Stimulated activated CD4-positive, alpha-beta T cell treated with anti-CD3 and anti-CD28 coated beads, Interleukin-2, amount 100 ng/mL, for 48 hours (primary cell): ENCODE measurements around the gene PRKN.

ENCODE experiments used
- DNase-seq, 2 donors: peaks; one replicate each; pipeline ENCODE4 v3.0.0-alpha.2; 2020

Gene PRKN

DNA sequence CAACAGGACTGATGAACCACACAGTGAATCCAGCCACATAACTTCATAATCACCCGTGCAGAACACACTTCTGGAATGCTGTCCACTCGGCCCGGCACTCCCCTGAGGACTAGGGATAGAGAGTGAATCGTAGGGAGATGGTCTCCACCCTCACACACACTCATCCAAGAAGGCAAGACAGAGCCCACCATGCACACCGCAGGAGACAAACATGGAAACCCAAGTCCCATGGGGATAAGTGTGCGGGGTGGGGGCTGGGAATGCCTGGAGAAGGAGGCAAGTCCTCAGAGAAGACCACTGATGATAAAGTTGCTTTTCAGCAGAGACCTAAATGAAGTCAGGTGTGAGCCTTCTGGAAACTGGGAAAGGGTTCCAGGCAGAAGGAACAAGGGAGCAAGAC is 1054.5 kb downstream of the PRKN start:
- no peak for DNase-seq

- no peak for DNase-seq
These were observed 1056.4 kb downstream of the PRKN start for GRCh38 chr6:161671117-161671516.

GRCh38 chr6:161668665-161669064 is 1058.9 kb downstream of the PRKN start:
- DNase-seq = no peak

DNA sequence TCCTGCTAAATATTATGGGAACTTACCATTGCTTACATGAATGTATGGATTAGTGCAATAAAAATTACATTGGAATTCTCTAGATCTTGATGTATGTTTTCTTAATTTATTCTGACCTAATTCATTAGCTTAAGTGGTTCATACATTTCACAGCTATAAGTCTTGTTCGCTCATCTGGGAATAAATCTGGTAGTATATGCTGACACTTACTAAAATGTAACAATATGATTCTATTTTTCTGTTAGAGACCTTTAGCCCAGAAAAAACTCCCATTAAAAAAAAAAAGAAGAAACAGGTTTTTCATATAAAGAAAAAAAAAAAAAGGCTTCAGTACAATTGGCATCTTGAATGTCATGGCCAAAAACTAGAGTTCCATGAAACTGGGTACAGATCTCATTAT is 1059.6 kb downstream of the PRKN start:
- DNase-seq = no peak

DNA sequence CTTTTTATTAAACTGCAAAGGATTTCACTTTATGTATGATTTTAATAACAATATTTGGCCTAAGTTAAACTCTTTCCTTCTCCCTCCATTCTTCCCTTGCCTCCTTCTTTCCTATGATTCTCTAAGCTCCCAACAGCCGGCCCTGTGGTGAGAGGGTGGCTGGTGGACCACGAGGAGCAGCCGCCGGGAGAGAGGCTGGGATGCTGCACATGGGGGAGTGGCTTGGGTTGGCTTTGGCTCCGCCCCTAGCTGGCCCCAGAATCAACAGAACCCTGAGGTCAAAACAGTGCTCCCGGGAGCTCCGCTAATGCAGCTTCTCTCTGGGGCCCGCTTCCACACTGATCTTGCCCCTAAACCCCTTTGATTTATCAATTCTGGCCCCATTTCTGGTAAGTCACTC is 1063.9 kb downstream of the PRKN start:
- no peak for DNase-seq

- DNase-seq = no peak
These were observed 1066.6 kb downstream of the PRKN start for GRCh38 chr6:161660666-161661571.

DNA sequence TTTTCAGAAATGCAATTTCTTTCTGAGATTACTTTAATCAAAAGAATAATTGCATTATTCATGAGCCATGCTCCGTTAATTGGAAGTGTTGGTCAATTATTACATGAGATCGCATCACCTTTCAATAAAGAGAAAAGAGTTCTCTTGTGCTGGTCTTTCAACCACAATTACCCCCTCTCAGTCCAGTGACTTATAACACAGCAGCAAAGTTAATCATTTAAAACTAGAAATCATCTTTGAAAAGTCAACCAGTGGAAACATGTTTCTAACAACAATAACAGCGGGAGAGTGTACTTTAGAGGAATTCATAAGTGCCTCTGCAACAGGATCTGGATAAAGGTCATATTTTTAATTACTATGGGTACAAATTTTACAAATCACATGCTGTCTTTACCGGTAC is 1069.4 kb downstream of the PRKN start:
- no peak for DNase-seq

DNA sequence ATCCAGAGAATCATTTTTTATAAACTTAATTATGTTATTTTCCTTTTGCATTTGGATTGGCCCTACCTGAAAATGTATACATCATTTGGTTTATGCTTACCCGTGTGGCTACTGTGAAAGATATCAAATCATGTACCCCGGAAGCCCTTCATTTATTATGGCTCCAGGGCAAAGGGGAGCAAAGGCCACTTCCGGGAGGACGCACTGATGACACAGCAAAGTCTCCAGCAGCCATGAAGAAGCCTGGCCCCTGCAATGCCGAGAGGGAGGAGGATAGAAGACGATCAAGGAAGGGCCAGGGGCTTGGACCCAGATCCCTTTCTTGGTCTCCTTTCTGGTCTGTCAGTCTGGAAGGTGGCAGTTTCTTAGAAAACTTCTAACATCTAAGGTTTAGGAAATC is 1073.4 kb downstream of the PRKN start:
- DNase-seq = no peak

- no peak for DNase-seq
These were observed 1075.6 kb downstream of the PRKN start for GRCh38 chr6:161651949-161652348.

DNA sequence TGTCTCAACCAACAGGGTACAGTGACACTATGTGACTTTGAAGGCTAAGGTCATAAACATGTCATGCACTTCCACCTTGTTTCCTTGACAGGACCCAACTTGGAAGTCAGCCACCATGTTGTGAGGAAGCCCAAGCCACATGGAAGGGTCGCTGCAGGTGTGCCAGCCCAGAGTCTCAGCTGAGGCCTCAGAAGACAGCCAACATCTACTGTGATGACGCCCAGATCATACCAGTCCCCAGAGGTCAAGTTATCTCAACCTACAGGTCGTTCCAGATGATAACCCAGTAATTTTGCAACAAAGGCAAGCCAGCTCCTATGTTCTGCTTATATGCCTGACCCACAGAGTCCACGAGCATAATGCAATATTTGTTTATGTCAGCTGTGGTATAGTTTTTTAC is 1077.7 kb downstream of the PRKN start:
- DNase-seq = no peak

DNA sequence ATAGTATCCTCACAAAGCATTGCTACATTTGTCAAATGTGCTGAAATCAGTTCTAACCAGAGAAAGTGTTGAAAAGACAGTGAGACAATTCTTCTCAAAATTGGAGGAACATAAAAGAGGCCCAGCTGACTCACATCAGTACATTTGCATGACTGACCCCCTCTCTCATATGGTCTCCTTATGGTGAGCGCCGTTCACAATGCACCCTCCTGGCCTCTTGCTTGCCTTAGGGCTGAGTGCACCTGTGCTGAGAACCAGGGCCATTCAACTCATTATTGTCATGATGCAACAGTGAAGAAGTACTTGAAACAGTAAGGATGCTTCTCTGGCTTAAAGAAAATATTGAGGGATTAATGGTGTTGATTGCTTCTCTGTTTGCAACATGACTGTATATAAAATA is 1078.5 kb downstream of the PRKN start:
- DNase-seq = no peak

DNA sequence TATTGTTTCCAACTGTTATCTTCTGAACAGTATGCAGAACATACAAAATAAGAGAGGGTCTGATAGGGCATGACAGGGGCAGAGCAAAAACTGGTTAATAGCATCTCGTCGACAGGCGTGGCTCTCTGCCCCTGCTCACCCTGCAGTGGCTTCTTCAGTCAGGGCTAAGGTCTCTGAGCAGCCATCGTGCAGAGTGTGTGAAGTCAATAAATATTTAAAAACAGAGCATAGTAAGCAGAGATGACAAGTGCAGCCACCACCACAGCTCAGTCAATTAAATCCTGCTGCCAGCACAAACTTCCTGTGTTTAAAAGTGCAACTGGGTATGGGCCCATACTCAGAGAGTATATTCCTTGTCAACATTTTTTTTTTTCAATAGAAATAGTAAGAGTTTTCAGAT is 1080.3 kb downstream of the PRKN start:
- DNase-seq = no peak

DNA sequence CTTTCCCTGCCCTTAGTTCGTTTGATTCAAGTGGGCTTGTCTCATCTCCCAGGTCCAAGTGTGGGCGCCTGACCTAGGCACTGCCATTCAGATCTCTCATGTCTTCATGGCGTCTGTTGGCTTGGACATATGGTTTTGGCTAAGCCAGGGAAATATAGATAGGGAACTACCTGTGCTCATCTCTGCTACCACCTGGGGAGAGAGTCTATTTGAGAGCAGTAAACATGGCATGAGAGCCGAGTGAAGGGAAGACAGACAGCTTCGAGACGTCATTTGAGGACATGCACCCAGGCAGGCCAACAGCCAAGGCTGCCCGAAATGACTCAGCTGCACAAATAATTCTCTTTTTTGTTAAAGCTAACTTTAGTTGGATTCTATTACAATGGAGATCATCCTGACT is 1083.0 kb downstream of the PRKN start:
- DNase-seq = no peak

DNA sequence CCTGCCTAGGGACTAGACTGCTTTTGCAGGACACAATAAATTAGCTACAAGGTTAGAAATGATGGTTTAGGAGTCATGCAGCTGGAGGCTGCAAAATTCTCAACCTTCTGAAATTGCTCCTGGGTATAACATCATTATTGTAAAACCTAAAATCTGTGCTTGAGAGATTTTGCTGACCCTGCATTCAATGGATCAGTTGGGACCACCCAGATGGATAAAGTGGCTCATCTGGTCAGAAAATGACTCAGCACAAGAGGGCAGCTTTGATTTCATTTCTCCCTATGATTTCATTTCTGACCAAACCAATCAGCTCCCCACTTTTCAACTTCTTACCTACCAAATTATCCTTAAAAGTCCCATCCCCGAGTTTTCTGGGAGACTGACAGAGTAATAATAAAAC is 1086.4 kb downstream of the PRKN start:
- no peak for DNase-seq

DNA sequence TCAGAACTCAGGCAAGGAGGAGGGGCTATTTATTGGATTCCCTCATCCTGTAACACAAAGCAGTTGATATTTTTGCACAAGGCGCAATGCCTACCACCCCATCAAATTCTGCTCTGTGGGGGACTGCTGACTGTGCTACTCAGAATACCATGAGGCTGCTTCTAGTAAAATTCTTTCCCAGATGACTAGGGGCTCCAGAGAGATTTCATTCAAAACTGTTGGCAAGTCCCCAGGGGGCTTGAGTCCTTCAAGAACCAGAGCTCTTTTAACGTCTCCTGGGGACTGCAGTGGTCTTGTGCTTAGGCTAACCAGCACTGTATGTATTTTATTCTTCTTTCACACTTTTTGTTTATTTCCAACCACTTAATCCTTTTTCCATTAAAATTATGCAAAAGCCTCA is 1087.8 kb downstream of the PRKN start:
- no peak for DNase-seq

GRCh38 chr6:161637658-161638057 is 1089.9 kb downstream of the PRKN start:
- DNase-seq = no peak

DNA sequence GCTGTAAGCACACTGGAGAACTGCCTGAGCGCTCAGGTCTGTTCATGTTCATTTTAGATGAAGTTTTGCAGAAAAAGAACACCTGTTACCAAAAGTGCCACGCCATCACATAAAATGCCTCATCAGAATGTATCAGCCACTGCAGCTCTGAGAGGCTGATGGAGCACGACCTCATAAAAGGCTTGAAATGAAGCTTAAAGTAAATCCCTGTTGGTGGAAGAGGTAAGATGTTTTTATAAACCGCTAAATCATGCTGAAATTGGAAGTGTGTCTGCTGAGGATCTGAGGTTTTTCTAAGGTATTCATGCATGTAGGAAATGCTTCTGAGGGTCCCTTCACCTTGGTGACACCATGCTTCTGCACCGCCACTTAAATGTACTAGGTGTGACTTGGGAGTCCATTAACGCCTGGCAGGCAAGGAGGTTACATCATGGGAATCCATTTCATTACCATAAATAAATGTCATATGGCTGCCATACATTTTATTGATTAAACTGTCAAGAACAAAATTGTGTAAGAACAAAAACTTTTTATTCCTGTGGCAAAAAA is 1090.6 kb downstream of the PRKN start:
- DNase-seq = no peak

- no peak for DNase-seq
These were observed 1091.6 kb downstream of the PRKN start for GRCh38 chr6:161635975-161636374.

DNA sequence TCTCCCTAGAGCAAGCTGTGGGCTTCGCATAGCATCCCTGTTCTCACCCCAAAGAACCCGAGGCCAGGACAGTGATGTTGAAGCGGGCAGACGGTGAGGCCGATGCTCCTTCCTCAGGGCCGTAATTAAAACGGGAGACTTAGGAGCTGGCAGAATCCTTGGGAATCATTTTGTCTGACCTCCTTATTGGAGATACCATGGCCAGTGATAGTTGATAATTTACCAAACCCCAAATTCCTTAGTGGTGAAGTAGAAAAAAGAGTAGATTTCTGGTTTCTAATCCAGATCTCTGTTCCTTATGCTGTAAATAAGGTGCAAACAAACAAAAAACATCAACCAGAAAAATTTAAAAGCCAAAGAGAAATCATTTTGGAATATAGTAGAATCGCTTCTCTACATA is 1092.7 kb downstream of the PRKN start:
- DNase-seq = no peak

DNA sequence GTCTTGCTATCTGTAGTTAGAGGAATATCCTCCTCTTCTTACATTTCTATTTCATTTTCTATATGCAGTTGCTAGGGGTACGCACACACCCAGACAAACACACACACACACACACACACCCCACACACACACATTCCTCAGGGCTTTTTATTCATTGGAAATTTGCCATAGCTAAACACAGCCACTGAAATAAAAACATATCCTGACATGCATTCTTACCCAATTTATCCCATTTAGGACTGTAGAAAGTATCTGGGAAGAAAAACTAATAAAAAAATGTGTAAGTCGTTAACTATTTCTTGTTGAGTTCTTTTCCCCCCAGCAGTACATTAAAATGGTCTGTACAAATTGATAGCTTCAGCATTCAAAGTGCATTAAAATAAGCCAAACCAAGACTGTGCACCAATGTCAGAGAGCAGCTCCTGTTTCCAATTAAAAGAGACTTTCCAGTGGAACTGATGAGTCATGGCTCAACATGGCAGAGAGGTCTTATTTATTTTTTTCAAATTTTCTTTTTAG is 1095.8 kb downstream of the PRKN start:
- no peak for DNase-seq

DNA sequence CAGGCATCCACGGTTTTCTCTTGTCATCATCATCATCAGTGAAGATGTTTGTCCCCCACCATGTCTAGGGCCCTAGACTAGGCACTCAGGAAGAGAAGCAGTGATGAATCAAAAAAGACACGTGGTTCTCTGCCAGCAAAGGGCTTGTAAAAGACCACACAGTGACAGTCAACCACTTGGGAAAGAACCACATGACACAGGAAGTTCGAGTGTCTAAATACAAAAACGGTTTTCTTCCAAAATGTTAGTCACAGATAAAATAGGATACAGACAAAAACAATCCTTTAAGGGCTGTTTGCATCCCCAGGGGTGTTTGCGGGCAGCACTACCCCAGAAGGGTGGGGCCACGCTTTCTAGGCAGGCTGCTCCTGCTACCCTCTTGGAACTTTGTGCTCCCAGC is 1096.9 kb downstream of the PRKN start:
- DNase-seq = no peak

- DNase-seq = no peak
These were observed 1101.4 kb downstream of the PRKN start for GRCh38 chr6:161626132-161626676.

DNA sequence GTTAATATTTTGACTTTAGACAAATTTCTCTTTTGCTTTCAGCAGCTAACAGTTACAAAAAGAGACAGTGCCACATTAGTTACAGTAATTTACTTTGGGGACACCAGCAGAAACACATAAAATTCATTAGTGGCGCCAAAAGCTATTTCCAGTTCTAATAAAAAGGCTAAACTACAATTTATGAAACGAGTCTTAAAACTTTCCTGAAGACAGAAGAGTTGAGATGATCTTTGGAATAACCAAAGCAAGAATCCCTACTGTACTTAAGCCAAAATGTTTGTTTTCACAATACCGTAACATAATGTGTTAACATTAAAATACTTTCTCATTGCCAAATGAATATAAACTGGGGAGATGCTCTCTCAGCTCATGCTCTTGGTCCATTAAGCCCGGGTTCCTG is 1103.5 kb downstream of the PRKN start:
- no peak for DNase-seq

- DNase-seq = no peak
These were observed 1104.8 kb downstream of the PRKN start for GRCh38 chr6:161622779-161623178.
